Measurements from ENCODE around the gene GNL1.
A peak's percentile ranks its signal among the peaks of the same experiment; 100 is the strongest.

GNL1 gene

DNA sequence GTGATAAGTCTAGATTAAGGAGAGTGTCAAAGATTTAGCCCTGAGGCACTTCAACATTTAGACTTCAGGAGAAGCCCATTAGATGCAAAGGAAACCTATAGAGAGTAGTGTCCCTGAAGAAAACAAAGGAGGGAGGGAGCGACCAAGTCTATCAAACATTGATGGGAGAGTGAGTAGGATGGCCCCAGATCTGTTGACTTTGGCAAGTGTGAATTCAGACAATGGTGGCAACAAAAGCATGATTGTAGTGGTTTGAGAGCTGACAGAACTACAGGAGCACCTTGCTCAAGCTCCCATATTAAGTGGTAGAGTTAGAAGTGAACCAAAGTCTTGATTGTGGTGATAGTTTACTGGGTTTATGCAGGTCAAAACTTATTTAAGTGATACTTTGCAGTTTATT lies 14.0 kb upstream of the GNL1 start:
- DNase-seq, result no peak

GRCh38 chr6:30568245-30568644 lies 12.0 kb upstream of the GNL1 start:
- DNase-seq, result no peak

GRCh38 chr6:30565772-30566171 lies 9.5 kb upstream of the GNL1 start:
- DNase-seq, result no peak

GRCh38 chr6:30564114-30564513 lies 7.8 kb upstream of the GNL1 start:
- DNase-seq, result no peak

DNA sequence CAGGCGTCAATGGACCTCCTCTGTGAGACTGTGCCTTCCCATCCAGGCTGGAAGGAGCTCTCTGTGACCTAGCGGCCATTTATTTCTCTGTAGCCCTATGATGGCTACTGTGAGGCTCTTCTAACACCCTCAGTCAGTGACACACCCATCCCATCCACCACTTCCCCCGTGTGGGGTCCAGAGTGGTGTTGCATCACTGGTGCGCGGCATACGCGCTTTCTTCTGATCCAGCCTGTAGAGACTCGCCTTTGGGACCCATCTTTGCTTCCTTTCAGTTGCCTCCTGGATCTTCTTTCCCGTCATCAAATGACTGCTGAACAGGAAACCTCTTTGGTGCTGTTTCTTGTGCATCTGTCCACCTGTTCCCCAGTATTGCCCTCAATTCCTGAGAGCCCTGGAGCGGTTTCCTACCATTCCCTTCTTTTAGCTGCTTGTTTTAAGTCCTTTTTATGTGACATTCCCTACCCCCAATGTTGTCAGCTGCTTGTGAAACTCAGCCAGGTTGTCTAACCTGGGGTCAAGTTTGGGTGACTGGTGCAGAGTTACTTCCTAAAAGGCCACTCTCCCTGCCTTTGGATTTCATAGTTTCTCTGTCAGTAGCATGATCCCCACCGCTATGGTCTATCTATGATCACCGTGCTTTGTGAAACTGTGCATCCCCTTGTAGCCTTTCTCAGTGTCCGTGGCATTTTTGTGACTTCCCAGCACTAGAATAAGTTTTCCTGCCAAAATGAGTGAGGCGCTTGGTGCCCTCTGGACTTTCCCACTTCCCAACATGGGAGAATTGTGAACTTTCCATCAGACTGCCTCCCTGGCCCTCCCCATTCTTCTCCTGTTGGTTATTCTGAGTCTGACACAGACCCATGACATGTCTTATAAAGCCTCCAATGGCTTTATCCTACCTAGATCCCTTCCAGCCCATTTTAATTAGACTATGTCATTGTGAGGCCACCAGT lies 6.5 kb upstream of the GNL1 start:
- no peak for DNase-seq

GRCh38 chr6:30560930-30561329 lies 4.6 kb upstream of the GNL1 start:
- DNase-seq, result no peak

DNA sequence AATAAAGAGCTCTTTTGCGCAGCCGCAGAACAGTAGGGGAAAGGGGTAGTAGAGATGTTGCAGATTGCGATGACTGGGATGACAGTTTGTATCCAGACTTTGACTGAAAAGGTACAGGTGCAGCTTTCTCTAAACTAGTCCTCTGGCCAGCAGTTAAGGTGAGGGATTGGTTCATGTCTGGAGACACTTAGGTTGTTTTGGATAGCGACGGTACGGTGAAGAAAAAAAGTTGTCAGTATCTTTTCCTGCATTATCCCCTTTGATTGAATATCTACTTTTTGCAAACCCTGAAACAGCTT lies 1.3 kb upstream of the GNL1 start:
- peak; percentile 73 for DNase-seq

DNA sequence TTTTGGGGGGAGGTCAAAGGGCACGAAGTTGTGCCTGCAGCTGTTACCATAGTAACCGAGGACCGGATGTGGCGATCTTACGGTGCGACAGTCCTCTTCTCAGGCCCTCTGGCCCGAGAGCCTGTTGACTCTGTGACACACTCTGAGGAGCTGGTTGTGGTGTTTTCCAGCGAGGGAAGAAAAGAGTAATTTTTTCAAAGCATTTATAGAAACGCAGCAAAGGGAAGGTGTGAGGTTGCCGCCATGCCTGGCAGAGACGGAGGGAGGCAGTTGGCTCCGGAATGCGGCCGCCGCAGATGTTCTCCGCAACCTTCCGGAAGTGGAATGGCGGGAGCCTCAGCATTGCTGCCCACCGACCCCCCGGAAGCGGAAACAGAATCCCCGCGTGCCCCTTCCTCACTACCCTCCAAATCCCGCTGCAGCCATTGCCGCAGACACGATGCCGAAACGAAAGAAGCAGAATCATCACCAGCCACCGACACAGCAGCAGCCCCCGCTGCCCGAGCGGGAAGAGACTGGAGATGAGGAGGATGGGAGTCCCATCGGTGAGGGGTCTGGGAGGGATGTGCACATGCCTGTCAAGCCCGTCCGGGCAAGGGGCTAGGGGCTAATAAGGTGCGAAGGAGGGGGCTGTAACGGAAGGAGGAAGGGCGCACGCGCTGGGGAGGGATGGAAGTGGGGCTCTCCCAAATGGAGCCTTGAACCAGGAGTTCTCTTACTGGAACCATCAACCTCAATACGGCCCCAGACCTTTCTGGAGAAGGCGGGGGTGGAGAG lies 805 bp upstream of the GNL1 start, which contains the start of gene PRR3:
TSS of gene PRR3 (plus strand) at position 390 of the 777 bp plus-strand sequence. CDS start at position 440, 50 bp downstream.
- DNase-seq, result peak; percentile 94

DNA sequence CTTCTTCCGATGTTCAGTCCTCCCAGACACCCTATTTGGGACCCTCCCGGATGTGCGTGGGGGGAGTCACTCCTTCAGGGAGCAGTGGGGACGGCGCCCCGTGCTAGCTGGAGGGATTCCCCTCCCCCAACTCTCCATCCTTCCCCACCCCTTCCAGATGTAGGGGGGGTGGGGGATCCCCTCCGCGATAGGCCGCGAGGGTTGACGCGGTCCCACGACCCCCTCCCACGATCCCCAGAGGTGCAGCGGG lies 548 bp downstream of the GNL1 start:
- DNase-seq, result no peak

DNA sequence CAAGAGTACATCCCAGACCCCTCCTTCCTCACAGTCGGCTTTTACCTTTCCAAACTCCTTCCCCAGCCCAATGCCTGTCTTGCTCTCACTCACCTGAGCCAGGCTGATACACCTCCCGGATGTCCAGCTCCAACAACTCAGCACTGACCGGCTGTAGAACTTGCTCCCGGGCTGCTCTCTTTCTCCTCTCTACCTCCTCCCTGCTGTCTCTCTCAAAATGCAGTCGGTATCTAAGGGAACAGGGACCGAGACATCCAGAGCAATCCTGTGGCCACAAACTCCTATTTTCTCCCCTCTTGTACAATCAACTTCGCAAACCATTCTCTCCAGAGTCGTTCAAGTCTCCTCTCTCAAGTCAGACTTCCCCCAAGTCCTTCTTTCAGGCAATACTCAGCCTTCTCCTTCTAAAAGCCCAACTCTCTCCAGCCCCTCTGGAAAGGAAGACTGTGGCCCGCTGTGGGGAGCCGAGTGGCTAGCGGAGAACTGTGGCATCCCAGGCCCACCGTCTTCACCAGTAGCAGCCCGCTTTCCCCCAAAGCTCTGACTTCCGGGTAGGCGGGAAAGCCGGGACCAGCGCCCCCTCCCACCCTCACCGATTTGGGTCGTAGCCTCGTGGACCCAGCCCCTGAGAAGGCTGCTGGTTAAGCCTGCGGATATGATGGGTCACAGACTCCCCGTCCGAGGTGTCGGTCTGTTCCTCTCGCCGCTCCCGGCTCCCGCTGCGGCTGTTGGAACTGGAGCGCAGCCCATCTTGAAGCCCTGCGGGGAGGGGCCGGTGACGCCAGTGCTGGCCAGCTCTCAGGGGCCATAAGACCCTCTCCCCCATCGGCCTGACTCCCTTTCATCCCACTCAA lies 1.1 kb downstream of the GNL1 start:
- no peak for DNase-seq

GRCh38 chr6:30554404-30554803 lies 1.9 kb downstream of the GNL1 start:
- no peak for DNase-seq

- DNase-seq, result no peak
These were observed 7.9 kb downstream of the GNL1 start for GRCh38 chr6:30548375-30548774.

- no peak for DNase-seq
These were observed 8.8 kb downstream of the GNL1 start for GRCh38 chr6:30547454-30547853.

DNA sequence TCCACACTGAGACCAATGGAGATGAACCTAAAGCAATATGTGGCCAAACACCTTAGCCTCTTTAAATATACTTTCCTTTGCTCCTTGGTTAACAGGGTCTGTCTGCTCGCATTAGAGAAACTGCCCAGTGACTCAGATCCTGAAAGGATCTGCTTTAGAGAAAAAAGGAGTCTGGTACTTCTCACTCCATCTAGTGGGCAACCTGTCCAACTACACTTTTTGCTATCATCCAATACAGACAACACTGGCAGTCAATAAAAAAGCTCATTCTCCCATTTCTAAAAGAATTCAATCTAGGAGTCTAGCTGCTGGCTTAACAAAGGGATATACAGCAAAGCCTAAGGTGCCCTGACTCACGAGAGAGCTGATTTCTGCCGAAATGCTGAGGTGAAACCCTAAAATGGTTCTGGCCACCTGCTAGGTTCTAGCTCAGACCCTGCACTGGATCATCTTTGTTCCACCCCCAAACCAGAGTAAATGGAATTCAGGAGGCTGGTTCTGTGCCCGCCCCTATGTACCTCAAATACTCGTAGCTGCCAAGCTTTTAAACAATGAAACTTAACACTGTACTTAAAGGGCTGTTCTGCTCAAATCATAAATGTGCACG lies 11.5 kb downstream of the GNL1 start:
- peak; percentile 76 for DNase-seq

- DNase-seq, result no peak
These were observed 12.5 kb downstream of the GNL1 start for GRCh38 chr6:30543821-30544220.

DNA sequence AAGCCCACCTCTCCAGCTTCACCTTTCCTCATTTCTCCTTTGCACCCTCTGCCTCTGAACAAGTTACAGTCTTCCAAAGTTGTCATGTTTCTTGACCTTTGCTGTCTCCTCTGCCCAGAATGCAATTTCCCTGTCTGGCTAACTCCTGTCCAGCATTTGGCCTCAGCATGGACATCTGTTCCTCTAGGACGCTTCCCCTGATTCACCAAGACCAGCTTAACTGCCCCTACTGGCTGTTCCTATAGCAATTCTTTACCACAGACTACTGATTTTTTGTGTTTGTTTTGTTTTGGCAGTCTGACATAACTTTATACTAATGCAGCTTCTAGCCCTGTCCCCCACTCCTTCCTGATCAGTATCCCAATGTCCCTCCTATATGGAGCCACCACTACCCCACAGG lies 13.4 kb downstream of the GNL1 start:
- DNase-seq, result no peak

DNA sequence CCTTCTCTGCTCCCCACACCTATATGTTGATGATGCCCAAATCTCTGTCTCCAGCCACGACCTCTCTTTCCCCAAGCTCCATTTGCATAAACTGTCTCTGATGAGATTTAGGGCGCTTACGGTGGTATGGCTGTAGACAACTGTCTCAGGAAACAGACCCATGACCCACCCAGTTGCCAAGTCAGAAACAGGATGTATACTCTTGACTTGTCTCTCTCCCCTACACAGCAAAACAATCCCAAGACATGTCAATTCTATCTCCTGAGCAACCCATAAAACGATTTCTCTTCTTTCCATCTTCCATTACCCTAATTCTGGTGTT lies 13.9 kb downstream of the GNL1 start:
- DNase-seq, result no peak

DNA sequence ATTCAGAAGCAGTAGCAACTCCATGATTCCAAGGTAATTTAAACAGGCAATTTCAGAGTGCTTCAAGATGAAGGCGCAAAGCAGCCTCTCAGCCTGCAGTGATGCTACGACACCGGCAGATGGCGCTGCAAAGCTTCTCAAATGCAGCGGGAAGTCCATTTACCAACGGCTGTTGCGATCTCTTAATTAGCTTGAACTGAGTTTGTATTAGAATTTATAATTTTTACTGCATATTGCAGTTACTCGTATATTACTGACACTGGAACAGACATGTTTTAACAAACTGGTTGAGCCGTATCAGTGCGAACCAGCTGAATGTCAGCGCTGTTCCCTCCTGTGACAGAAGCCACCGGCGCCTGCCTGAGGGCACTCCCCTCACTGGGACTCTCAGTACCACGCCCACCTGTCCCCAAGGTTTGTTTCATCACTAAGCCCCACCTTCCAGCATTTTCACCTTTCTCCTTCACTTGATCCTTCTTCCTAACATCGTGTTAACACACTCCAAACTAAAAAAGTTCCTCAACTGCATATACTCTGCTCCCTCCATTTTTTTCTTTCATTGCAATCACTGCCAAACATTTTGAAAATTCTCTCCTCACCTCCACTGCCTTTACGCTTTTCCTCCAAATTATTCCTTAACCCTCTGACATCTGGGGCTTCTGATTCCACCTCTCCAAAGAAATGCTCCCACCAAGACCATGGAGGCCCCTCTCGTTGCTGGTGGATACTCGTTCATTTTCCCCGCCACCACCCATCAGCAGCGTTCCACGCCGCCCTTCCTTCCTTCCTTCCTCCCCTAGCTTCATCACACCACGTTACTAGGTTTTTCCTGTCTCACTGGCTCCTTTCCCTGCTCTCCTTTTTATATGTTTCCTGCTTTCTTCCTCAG lies 14.5 kb downstream of the GNL1 start:
- peak; percentile 89 for DNase-seq

DNA sequence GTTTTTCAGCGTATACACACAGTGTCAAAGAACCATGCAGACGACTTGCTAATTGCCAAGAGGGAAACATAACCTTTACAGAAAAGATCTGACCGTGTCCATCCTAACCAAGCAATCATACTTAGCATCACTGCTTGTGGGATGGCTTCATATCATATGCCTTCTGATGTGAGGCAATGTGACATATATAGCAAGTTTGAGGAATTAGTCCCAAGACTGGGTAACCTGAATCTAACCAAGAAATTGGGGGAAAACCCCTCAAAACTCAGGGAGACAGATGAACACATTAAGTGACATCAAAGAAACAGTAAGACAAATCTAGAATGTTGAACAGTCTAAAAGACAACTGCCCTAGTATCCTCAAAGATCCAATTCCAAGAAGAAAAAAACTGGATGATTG lies 18.4 kb downstream of the GNL1 start:
- peak; percentile 49 for DNase-seq

DNA sequence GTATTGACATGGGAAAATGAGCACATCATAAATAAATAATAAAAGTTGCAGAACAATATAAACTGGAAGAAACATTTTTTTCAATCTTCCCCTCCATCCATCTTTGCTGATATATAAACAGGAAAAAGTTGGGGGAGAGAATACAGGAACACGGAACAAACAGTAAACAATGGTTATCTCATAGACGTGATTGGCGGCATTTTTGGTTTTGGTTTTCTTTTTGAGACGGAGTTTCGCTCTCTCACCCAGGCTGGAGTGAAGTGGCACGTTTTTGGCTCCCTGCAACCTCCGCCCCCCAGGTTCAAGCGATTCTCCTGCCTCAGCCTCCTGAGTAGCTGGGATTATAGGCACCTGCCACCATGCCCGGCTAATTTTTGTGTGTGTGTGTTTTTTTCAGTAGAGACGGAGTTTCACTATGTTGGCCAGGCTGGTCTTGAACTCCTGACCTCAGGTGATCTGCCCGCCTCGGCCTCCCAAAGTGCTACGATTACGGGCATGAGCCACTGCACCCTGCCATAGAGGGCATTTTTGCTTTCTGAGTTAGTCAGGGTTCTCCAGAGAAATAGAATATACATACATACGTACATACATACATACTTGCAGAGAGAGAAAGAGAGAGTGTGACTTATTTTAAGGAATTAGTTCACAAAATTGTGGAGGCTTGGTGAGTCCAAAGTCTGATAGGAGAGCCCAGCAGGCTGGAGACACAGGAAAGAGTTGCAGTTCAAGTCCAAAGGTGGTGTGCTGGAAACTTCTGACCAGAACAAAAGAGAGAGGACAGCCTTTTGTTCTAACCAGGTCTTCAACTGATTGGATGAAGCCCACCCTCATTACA lies 22.6 kb downstream of the GNL1 start:
- DNase-seq, result no peak

- DNase-seq, result peak; percentile 78
These were observed 26.3 kb downstream of the GNL1 start for GRCh38 chr6:30530014-30530413.
